SIG-M5 treated with dmso at 0.1 percent for 504 hours (cell line): ENCODE data around the gene GSTO2.

Experiments
- DNase-seq: peaks from one replicate; lab custom pipeline; 2025; ENCODE audit not compliant: unreplicated experiment; lab: John Stamatoyannopoulos, UW

Gene GSTO2

DNA sequence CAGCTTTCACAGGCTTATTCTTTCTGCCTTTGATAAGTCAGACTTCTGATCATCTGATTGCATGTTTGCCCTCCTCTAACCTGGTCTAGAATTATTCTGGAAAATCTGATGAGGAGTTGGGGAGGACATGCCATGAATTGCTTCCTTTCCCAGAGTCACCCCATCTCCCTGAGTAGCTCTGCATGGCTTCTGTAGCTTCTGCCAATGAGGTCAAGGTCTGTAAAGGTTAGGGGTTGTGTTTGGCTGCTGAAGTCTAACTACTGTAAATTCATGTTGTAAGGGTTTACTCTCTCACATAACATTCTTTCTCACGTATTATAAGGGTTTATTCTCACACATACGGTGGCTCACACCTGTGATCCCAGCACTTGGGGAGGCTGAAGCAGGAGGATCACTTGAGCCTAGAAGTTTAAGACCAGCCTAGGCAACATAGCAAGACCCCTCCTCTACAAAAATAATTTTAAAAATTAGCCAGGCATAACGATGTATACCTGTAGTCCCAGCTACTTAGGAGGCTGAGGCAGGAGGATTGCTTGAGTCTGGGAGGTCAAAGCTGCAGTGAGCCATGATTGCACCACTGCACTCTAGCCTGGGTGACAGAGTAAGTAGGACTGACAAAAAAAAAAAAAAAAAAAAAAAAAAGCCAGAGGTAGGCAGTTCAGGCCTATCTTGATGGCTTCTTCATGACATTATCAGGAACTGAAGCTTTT is 10.7 kb downstream of the GSTO2 start:
- DNase-seq = no peak

DNA sequence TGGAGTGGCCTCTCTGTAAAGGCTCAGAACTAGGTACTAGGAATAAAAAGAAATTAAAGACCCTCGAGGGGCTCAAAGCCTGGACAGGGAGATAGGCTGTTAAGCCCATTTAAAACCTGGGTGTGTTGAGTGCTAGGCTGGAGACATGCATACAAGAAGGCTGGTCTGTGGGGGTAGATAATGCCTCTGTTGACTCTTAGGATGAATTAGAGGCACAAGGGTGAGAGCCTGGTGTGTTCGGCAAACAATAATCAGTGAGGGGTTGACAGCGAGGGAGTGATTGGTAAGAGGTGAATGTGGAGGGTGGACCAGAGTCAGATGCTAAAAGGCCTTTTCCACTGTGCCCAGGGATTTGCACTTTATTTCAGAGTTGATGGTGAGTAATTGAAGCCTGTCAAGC is 12.7 kb downstream of the GSTO2 start:
- DNase-seq = no peak

DNA sequence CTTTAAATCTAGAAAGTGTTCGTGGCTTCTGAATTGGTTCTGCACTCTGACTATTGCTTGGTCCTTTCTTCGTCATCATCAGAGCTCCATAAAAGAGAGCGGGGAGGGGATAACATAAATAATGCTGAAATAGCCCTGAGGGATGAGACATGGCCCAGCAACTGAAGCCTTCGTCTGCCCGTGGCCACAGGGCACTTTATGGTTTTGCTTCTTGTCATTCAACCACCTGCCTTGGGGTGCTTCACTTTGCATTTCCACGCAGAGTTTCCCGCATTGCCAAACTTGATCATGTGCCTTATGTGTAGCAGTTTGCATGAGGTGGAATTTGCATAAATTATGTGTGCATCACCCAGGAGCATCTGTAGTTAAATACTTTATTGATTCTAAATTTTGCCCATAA is 15.9 kb downstream of the GSTO2 start:
- DNase-seq = no peak

DNA sequence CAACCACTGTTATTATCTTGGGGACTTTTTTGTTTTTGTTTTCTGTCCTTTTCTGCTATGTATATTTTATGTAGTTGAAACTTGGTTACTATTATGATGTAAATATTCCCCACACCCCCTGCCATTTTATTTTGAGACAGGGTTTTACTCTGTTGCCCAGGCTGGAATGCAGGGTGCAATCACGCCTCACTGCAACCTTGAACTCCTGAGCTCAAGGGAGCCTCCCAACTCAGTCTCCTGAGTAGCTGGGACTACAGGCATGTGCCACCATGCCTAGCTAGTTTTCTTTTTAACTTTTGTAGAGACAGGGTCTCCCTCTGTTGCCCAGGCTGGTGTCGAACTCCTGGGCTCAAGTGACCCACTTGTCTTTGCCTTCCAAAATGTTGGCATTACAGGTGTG is 18.0 kb downstream of the GSTO2 start:
- no peak for DNase-seq

DNA sequence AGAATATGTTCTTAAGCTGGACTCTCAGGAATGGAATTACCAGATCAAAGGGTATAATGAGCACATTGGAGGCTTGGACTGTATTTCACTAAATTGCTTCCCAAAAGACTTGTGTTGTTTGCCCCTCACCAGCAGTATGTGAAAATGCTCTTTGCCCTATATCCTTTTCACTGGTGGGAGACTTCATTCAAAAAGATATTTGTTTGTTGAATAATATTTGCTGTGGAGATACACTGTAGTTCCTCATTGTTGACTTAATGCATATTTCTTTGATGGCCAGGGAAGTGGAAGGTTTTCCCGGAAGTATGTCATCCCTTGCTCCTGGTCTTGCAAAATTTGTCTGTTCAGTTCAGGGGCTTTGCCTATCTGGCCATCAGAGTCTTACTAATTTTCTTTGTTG is 19.4 kb downstream of the GSTO2 start:
- DNase-seq = no peak

DNA sequence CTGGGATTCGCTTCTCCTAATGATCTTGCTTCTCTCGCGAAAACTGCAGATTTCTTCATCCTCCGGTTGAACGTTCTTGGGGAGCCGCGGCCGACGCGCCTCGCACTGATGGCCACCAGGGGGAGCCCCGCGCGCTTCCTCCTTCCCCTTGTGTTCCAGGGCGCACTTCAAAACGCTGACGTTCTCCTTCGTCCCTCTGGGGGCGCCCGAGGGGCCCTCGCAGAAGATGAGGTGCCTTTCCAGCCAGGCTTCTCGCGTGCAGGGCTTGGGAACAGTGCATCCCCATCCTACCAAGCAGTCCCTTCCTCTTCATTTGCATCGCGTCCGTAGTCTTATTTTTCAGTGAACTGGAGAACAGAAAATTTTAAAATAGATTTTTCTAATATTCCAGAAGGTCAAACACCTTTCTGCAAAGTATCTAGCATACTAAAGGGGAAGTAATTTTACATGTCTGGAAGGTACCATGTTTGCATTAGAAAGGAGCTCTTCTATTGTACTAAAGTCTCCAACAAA is 22.5 kb downstream of the GSTO2 start:
- peak; percentile 81 for DNase-seq

DNA sequence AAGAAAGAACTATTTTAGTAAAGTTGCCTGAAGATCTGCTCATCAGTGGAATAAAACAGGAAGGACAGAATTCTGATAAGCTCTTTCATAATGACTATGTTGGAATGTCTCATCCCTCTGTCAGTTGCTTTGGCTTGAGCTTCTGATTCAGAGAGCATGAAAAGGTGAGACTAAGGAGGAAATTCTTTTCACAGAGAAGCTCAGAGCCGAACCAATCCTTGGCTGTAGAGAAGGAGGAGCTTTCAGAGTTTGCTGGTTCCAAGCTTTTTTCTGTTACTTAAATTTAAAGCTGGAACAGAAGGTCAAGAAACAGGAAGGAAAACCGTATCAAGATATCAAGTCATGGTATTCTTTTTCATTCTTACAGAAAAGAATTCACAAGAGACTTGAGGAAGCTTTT is 24.0 kb downstream of the GSTO2 start:
- no peak for DNase-seq

DNA sequence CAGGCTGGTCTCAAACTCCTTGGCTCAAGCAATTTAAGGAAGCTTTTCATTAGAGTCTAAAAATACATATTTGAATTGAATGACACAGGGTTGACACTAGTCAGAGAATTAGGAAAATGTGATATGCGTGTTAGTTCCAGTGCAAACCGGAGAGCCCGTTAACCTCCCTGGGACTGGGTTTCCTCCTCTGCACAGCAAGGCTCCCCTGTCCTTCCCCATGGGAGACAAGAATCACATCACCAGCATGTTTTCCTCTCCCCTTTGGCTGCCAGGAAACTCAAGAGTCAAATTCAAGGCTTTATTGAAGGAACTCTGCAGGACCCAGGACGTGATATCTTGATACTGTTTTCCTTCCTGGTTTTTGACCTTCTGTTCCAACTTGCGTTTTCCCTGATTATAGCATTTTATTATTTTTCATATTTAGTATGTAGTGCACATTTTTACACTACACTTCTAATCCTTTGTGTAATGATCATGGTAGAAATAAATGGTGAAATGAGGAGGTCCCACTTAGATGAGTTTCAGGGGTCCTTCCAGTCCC is 24.9 kb downstream of the GSTO2 start:
- no peak for DNase-seq

DNA sequence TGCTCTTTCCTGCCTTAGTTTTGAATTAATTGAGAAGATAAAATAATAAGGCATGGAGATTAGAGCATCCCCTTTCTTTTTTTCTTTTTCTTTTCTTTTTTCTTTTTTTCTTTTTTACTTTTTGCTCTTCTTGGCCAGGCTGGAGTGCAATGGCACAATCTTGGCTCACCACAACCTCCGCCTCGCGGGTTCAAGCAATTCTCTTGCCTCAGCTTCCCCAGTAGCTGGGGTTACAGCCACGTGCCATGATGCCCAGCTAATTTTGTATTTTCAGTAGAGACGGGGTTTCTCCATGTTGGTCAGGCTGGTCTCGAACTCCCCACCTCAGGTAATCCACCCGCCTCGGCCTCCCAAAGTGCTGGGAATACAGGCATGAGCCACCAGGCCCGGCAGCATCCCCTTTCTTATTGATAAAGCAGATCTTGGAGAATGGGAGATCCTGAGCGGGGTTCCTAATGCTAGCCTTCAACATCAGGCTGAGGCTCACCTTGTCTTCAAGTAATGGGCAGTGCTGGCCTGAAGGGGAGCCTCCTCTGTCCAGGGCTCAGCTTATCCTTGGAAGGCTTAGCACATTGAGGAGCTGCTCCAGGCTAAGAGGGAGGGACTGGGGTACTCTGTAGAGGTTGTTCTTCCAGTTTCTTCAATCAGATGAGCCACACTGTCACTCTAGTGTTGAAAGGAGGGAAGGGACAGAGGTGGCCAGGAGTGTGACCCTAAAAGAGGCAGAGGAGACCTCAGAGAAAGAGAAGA is 27.9 kb downstream of the GSTO2 start:
- no peak for DNase-seq

DNA sequence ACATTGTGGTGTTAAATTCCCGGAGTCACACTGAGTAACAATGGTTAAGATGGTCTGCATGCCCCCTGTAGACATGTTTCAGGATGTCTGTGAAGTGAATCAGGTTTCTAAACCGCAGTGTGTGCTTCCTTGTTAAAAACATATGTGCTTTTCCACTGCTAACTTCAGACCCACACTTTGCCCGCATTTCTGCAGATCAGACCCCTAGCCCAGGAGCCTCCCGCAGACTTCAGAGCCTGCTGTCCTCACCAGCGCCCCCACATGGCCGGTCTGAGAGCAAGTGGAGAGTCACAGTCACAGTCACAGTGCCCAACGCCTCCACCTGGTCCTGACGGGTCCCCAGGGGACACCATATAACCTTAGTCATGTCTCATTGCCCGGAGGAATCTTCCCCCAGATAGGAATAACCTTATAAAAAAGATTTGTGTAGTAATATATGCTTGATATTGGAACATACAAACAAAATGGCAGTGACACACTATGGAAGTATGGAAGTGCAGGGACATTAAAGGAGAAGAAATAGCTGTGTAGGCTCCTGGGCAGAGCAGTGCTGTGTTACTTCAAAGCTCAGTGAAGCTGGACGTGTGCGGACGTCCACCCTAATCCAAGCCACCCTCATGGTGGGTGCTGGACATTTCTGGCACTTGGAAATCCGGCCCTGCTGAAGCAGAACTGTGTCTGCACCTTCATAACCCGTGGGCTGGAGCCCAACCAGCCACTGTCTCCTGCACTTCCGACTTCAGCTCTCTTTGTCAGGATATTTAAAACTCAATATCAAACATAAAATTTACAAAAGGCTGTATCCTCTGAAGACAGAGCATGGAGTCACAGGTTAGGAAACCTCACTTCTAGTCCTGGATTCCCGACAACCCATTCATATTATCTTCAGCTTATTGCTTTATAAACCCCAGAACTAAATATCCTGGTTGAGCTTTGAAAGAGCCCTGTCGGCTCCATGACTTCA is 29.0 kb downstream of the GSTO2 start:
- DNase-seq = no peak

DNA sequence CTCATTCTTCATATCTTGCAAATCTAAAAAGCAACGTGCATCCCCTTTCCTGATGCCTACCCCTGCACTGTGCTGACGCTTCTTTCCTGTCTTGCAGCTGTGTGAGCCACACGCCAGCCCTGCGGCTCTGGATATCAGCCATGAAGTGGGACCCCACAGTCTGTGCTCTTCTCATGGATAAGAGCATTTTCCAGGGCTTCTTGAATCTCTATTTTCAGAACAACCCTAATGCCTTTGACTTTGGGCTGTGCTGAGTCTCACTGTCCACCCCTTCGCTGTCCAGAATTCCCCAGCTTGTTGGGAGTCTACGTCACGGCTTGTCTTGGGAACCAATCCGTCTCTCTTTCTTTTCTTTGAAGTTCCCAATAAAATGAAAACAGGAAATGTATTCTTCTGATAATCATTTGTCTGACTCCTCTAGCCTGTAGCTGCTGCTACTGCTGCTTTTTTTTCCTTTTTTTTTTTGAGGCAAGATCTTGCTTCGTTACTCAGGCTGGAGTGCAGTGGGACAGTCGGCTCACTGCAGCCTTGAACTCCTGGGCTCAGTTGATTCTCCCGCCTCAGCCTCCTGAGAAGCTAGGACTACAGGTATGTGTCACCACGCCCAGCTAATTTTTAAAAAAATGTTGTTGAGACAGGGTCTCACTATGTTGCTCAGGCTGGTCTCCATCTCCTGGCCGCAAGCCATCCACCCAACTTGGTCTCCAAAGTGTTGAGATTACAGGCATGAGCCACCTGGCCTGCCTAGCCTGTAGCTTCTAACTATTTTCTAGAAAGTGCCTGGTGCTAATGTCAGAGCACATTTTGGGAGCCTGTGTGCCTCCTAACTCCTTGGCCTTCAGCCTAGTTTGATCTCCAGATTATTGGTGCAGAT is 30.3 kb downstream of the GSTO2 start:
- no peak for DNase-seq

DNA sequence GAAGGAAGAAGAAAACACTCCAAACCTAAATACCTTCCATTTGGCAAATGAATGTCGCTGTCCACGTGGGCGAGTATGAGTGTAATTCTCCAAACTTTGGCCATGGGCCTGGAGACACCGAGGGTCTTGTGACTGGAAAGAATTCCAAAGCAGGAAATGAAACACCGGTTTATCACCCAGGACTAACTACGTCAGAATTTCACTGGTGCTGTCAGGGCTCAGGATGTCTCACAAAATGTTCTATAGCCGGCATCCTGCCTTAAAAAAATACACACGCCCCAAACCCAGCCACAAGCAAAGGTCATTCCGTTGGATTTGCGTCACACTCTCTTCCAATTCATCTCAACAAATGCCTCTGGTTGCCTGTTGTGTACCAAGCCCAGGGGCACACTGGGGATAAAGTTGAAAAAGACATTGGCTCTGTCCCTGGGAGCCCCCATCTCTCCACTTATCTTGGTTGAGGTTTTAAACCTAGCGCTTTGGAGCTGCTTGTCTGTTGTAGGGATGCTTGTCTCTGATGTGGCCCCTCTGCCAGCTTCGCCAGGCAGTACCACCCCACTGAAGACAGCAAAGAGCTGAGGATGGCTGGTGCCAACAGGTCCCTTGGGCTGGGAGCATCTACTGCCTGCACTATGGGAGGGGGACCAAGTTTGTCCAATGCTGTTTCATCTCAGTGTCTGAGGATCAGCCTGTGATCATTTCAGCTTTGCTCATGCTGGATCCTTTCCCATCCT is 31.2 kb downstream of the GSTO2 start:
- no peak for DNase-seq

DNA sequence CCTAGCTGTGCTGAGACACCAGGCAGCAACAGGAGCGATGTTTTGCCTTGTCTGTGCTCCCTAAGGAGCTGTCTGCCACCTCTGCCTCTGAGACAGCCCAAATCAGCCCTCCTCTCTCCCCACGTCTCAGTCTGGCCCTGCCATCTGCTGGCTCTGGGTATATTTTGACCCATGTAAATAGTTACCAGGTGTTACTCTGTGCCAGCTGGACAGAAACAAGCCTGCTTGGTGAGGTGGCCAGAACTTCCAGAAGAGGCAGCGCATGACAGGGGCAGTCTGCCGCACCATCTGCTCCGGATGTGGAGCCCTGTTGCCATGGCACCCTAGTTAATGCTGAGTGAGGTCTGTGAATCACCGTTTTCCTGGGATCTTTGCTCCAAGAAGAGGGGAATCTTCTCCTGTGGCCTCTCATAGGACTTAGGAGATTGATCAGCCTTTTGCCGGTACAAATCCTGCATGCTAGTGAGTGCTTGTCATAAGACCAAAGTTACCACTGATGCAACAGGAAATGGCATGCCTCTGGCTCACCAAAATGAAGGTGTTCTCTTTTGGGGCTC is 31.8 kb downstream of the GSTO2 start:
- no peak for DNase-seq

DNA sequence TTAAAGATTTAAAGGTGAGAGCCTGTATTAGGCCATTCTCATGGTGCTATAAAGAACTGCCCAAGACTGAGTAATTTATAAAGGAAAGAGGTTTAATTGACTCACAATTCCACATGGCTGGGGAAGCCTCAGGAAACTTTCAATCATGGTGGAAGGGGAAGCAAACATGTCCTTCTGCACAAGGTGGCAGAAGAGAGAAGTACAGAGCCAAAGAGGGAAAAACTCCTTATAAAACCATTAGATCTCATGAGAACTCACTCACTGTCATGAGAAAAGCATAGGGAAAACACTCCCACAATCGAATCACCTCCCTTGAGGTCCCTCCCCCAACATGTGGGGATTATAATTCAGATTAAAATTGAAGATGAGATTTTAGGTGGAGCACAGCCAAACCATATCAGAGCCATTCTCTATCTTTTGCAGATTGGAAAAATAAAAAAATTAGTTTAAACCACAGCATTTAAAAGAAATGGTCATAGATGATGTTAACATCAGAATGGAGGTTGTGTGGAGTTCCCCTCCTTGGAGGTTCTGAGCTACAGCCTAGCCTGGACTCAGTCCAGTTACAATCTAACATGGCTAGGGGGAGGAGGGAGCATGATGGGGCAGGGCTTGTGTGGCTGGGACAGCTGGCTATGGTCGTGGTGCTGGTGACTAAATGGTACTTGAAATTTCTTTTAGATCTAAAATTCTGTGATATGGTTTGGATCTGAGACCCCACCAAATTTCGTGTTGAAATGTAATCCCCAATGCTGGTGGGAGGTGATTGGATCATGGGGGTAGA is 33.1 kb downstream of the GSTO2 start:
- no peak for DNase-seq

DNA sequence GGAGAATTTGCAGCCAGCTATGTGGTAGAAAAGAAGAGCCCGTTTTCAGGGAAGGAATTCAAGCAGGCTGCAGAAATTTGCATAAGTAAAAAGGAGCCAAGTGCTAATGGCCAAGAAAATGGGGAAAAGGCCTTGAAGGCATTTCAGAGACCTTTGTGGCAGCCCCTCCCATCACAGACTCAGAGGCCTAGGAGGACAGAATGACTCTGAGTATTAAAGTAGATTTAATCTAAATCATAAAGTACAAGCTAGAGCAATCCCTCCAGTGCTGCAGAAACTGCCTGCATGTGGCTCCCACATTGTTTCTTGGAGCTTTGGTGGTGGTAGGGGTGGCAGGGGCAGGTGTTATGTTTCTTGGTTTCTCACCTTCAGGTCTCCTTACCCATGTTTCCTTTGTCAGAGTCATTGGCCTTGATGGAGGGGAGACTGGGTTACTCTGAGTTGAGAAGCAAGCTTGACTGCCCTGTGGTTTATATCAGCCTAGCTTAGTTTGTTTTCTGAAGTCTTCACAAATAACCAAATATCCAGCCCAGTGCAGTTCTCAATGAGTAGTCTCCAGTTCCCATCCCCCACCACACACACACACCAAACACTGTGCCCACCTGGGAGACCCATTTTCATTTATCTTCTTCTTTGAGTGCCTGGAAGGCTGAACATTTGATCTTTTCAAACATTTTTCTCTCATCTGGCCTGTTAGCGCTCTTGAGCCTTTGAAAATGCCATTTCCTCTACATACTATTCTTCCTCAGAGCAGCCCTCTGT is 34.8 kb downstream of the GSTO2 start:
- DNase-seq = no peak

DNA sequence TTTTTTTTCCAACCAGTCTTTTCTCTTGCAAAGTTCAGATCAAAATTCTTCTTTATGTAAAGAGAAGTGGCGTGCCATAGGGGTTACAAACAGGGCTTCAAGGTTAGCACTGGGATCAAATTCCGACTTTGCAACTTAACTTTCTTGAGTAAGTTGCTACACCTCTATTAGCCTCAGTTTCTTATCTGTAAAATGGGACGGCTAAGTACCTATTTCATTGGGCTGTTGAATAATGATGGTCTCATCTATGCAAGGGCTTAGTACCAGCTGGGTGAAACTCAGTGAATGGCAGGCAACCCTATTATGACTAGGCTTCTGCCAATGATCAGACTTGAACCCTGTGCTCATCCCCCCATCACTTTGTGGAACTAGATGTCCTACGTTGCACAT is 35.4 kb downstream of the GSTO2 start:
- no peak for DNase-seq

DNA sequence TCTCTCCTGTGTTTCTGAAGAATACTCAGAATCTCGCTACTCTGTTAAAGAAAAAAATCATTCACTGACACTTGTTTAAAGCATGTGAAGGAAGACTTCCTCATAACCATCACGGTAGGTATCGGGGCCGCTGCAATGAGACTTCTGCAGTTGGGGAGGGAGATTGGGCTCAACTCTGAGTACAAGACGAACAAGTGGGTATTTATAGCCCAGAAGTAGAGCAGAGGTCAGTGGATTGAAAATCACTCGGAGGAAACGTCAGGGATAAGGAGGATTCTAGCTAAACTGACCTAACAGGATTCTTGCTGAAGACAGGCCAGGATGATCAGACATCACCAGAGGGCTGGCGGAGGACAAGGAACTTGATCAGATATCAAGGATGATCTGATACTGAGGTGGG is 35.9 kb downstream of the GSTO2 start:
- no peak for DNase-seq

DNA sequence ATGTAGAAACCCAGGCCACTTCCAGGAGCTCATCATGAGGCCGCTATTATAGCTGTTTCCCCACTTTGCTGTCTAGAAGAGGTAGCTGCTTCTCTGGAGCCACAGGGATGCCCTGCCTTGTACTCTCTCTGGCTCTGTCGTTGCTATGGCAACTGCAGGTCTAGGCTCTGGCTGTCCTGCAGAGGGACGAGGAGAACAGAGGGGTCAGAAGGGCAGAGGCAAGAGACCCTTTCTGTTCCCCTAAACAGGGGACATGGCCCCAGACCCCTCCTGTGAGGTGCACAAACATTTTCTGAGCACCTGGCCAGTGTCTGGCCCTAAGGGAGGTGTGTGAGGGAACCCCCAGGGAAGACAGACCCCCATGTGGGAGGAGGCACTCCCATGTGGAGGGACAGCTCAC is 37.9 kb downstream of the GSTO2 start:
- no peak for DNase-seq
